ENCODE results near the gene DLEC1. TPM values are rescaled to one million over a fixed set of nuclear protein-coding genes. Genes with fewer than 3 reads are reported as not detected.

The DLEC1 gene
- total and polyA plus RNA-seq, 9 of the 15 experiments (the other 6 are each of a cell fraction or from before 2014, with no cell fraction given): 0.07 to 0.08 TPM; not detected in 7

DNA sequence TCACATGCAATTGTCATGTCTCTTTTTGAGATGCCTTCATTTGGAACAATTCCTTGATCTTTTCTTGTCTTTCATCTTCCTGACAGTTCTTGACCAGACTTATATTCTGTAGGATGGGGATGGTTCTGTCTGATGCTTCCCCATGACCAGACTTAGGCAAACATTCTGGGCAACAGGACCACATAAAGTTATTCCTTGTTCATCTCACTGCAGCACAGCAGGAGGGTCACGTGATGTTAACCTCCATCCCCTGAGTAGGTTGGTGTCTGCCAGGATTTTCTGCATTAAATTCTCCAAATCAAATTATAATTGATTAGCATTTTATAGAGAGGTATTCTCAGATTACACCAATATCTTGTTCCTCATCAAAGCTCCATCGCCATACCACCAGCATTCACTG, 7.8 kb downstream of the DLEC1 start (continued):
- TF ChIP-seq, protein P1, sequence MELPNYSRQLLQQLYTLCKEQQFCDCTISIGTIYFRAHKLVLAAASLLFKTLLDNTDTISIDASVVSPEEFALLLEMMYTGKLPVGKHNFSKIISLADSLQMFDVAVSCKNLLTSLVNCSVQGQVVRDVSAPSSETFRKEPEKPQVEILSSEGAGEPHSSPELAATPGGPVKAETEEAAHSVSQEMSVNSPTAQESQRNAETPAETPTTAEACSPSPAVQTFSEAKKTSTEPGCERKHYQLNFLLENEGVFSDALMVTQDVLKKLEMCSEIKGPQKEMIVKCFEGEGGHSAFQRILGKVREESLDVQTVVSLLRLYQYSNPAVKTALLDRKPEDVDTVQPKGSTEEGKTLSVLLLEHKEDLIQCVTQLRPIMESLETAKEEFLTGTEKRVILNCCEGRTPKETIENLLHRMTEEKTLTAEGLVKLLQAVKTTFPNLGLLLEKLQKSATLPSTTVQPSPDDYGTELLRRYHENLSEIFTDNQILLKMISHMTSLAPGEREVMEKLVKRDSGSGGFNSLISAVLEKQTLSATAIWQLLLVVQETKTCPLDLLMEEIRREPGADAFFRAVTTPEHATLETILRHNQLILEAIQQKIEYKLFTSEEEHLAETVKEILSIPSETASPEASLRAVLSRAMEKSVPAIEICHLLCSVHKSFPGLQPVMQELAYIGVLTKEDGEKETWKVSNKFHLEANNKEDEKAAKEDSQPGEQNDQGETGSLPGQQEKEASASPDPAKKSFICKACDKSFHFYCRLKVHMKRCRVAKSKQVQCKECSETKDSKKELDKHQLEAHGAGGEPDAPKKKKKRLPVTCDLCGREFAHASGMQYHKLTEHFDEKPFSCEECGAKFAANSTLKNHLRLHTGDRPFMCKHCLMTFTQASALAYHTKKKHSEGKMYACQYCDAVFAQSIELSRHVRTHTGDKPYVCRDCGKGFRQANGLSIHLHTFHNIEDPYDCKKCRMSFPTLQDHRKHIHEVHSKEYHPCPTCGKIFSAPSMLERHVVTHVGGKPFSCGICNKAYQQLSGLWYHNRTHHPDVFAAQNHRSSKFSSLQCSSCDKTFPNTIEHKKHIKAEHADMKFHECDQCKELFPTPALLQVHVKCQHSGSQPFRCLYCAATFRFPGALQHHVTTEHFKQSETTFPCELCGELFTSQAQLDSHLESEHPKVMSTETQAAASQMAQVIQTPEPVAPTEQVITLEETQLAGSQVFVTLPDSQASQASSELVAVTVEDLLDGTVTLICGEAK (IDR thresholded peaks at IDR 0.05): peak; percentile 82
- TF ChIP-seq, protein P1 (CRISPR knock-in tag; IDR thresholded peaks at IDR 0.05): no peak
- TF ChIP-seq CBFA2T2 (conservative IDR thresholded peaks at IDR 0.05): peak; percentile 21; the same call in 1 of the 2 replicates
- TF ChIP-seq, protein P2, sequence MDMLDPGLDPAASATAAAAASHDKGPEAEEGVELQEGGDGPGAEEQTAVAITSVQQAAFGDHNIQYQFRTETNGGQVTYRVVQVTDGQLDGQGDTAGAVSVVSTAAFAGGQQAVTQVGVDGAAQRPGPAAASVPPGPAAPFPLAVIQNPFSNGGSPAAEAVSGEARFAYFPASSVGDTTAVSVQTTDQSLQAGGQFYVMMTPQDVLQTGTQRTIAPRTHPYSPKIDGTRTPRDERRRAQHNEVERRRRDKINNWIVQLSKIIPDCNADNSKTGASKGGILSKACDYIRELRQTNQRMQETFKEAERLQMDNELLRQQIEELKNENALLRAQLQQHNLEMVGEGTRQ (CRISPR knock-in tag; IDR thresholded peaks at IDR 0.05): peak; percentile 53
- TF ChIP-seq, protein P3, sequence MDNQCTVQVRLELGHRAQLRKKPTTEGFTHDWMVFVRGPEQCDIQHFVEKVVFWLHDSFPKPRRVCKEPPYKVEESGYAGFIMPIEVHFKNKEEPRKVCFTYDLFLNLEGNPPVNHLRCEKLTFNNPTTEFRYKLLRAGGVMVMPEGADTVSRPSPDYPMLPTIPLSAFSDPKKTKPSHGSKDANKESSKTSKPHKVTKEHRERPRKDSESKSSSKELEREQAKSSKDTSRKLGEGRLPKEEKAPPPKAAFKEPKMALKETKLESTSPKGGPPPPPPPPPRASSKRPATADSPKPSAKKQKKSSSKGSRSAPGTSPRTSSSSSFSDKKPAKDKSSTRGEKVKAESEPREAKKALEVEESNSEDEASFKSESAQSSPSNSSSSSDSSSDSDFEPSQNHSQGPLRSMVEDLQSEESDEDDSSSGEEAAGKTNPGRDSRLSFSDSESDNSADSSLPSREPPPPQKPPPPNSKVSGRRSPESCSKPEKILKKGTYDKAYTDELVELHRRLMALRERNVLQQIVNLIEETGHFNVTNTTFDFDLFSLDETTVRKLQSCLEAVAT (IDR thresholded peaks at IDR 0.05): no peak
- TF ChIP-seq SMARCB1 (IDR thresholded peaks at IDR 0.05; ENCODE audit: insufficient read length, low read depth): no peak
